Tibial nerve (tissue), 4 donors: ENCODE measurements around the gene LRRC3. TPM values are rescaled to one million over a fixed set of nuclear protein-coding genes. Genes with fewer than 3 reads are reported as not detected.

Experiments
- DNase-seq, 2 donors: peaks; one replicate each; pipeline ENCODE4 v3.0.0-alpha.2; 2019; ENCODE audit warnings: low spot score in 2 of 2
- H3K27ac ChIP-seq, 4 donors: fragments of 200-600 bp; sonication (generic) in 3 of 4; one replicate each; pipeline ENCODE4 v1.5.1; 2017 to 2019; ENCODE audit warnings: mild to moderate bottlenecking in 1 of 4
- H3K27me3 ChIP-seq, 2 donors: fragments of 200-600 bp; sonication (generic) in 1 of 2; one replicate each; pipeline versions ENCODE4 v1.5.1 to v1.6.0; 2017 to 2019
- H3K36me3 ChIP-seq, 3 donors: fragments of 200-600 bp; sonication (generic); one replicate each; pipeline ENCODE4 v1.5.1; 2018 to 2019
- H3K4me1 ChIP-seq, 4 donors: fragments of 200-600 bp; sonication (generic) in 3 of 4; one replicate each; pipeline ENCODE4 v1.5.1; 2017 to 2019
- H3K4me3 ChIP-seq, 4 donors: fragments of 200-600 bp; sonication (generic) in 3 of 4; one replicate each; pipeline ENCODE4 v1.5.1; 2017 to 2019; ENCODE audit warnings: mild to moderate bottlenecking in 1 of 4, moderate library complexity in 1 of 4
- H3K9me3 ChIP-seq, 4 donors: fragments of 200-600 bp; sonication (generic) in 3 of 4; one replicate each; pipeline ENCODE4 v1.5.1; 2017 to 2019
- EP300 ChIP-seq, 2 donors: sonication (generic); formaldehyde crosslinking; IDR thresholded peaks; one replicate each; pipeline ENCODE4 v1.6.1; 2017; ENCODE audit warnings: antibody characterized with exemption in 2 of 2, mild to moderate bottlenecking in 1 of 2
- POLR2A ChIP-seq, 2 donors: fragments of 450-650 bp; IDR thresholded peaks; one replicate each; pipeline ENCODE4 v1.6.1; 2017; ENCODE audit warnings: antibody characterized with exemption in 2 of 2, mild to moderate bottlenecking in 2 of 2, moderate library complexity in 2 of 2
- WGBS, 2 donors: methylation state at CpG; one replicate each; pipeline ENCODE4 v1.1.5; 2018; 5-methylcytosine and 5-hydroxymethylcytosine counted together
- total RNA-seq, 4 donors: library from RNA; depleted of rRNA; stranded (reverse); fragments of >200 nt; gene quantifications; one replicate each; pipeline ENCODE4 v1.1.0, GENCODE V29; 2016
- TF ChIP-seq, protein P1 (sequence below), 5 experiments: fragments of 200-600 bp in 3 of 5; fragments of 450-650 bp in 2 of 5; sonication (generic) in 3 of 5; IDR thresholded peaks; one replicate each; pipeline ENCODE4 v1.5.1; 2016 to 2019; ENCODE audit warnings: antibody characterized with exemption in 5 of 5, mild to moderate bottlenecking in 3 of 5, moderate library complexity in 2 of 5

The LRRC3 gene
- total RNA-seq, 4 donors from 2014 or later, result 2.0 to 8.0 (median 3.8) TPM

DNA sequence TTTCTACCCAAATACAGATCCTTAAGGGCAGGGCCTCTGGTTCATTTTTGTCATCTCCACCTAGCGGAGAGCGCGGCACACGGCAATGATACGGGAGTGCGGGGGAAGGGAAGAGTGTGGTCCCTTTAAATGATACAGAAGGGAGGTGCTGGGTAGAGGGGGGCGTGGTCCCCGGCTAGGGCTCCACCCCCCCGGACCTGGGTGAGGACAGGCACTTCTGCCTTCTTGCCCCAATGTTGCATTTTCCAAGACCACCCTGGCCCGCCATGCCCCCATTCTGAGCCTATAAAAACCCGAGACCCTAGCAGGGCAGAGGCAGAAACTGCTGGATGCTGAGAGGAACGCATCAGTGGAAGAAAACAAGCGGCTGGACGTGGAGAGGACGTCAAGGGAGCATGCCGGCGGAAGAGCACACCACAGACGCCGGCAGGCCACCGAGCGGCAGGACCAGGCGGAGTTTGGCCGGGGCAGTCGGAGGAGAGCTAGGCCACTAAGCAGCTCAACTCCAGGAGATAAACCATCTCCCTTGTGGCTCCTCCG lies 30.0 kb downstream of the LRRC3 start:
- Histone ChIP-seq H3K27me3 (no peaks in the 10 kb centered on the region), H3K36me3 (no peaks in the 10 kb centered on the region), H3K4me1 (no peaks in the 10 kb centered on the region), H3K4me3 (peak overlapping the region in 1 of 4 donors; percentile 27), H3K27ac (no peak overlapping the region), H3K9me3 (peaks cover 0 to 5% (median 0%) of the 10 kb centered on the region in 4 donors)
- 68 to 76% methylated on average over 25 of the region's 25 CpGs for WGBS, 2 donors
- DNase-seq, result peak in 1 of 2 donors; percentile 17
- TF ChIP-seq POLR2A (IDR thresholded peaks at IDR 0.05) (no peak), EP300 (IDR thresholded peaks at IDR 0.05) (no peak)
- TF ChIP-seq, protein P1, sequence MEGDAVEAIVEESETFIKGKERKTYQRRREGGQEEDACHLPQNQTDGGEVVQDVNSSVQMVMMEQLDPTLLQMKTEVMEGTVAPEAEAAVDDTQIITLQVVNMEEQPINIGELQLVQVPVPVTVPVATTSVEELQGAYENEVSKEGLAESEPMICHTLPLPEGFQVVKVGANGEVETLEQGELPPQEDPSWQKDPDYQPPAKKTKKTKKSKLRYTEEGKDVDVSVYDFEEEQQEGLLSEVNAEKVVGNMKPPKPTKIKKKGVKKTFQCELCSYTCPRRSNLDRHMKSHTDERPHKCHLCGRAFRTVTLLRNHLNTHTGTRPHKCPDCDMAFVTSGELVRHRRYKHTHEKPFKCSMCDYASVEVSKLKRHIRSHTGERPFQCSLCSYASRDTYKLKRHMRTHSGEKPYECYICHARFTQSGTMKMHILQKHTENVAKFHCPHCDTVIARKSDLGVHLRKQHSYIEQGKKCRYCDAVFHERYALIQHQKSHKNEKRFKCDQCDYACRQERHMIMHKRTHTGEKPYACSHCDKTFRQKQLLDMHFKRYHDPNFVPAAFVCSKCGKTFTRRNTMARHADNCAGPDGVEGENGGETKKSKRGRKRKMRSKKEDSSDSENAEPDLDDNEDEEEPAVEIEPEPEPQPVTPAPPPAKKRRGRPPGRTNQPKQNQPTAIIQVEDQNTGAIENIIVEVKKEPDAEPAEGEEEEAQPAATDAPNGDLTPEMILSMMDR (IDR thresholded peaks at IDR 0.05), result peak in 1 of 5 experiments; percentile 12

DNA sequence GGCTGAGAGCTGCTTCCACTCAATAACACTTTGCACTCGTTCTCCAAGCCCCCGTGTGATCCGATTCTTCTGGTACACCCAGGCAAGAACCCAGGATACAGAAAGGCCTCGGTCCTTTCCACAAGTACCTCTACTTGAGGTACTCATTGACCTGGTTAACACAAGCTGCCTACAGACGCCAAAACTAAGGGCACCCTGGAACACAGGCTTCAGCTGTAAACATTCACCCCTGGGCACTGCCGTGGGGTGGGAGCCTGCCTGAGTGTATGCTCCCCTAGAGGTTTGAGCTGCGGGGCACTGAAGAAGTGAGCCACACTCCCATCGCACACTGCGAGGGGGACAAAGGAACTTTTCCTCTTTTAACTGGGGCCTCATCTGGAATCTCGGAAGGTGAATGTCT lies 30.5 kb downstream of the LRRC3 start:
- WGBS, 2 donors, result 69 to 85% methylated on average over 10 of the region's 10 CpGs
- TF ChIP-seq POLR2A (IDR thresholded peaks at IDR 0.05) (no peak), EP300 (IDR thresholded peaks at IDR 0.05) (no peak)
- TF ChIP-seq, protein P1 (IDR thresholded peaks at IDR 0.05), result no peak
- Histone ChIP-seq H3K27me3 (no peaks in the 10 kb centered on the region), H3K9me3 (peaks cover 0 to 8% (median 0%) of the 10 kb centered on the region in 4 donors), H3K4me1 (no peaks in the 10 kb centered on the region), H3K4me3 (peak overlapping the region in 1 of 4 donors; percentile 27), H3K36me3 (no peaks in the 10 kb centered on the region), H3K27ac (no peak overlapping the region)
- no peak for DNase-seq

DNA sequence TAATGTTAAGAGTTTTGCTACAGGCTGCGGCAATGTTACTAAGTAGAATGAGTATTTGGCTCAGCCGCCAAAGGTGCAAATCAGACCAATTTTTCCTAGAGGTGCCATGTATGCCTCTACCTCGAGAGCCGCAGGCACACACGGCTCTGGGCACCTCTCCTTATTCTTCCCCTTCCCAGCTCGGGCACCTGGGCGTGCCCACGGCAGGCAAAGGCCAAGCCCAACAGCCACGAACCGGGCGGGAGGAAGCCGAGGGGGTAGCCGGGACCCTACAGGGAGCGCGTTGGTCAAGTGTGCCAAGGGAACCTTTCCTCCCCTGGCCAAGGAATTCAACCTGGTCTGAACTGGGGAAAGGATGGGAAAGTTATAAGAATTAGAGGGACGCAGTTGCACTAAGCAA lies 31.0 kb downstream of the LRRC3 start:
- TF ChIP-seq POLR2A (IDR thresholded peaks at IDR 0.05), result no peak
- TF ChIP-seq, protein P1 (IDR thresholded peaks at IDR 0.05), result no peak
- TF ChIP-seq EP300 (IDR thresholded peaks at IDR 0.05), result no peak
- 83 to 88% methylated on average over 16 of the region's 16 CpGs for WGBS, 2 donors
- no peak overlapping the region for H3K27ac ChIP-seq
- no peaks in the 10 kb centered on the region for H3K27me3 ChIP-seq
- H3K9me3 ChIP-seq, result peaks cover 0 to 8% (median 0%) of the 10 kb centered on the region in 4 donors
- H3K36me3 ChIP-seq, result no peaks in the 10 kb centered on the region
- peak overlapping the region in 1 of 4 donors; percentile 27 for H3K4me3 ChIP-seq
- H3K4me1 ChIP-seq, result no peaks in the 10 kb centered on the region
- DNase-seq, result no peak

DNA sequence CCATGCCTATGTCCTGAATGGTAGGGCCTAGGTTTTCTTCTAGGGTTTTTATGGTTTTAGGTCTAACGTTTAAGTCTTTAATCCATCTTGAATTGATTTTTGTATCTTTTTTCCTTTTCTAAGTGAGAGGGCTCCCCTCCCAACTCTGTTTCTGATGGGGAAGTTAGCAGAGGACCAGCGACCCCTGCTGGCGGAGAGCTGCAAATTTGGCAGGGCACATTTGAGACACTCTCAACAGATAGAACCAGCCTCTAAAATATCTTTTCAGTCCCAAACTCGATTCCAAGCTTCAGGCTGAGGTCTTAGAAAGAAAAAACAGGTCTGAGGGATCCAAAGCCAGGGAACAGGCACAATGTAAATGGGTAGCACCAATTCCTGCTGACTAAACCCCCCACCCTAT lies 32.5 kb downstream of the LRRC3 start:
- Histone ChIP-seq H3K4me1 (no peaks in the 10 kb centered on the region), H3K27ac (no peak overlapping the region), H3K9me3 (peaks cover 0 to 19% (median 2%) of the 10 kb centered on the region in 4 donors), H3K36me3 (no peaks in the 10 kb centered on the region), H3K4me3 (no peak overlapping the region), H3K27me3 (no peaks in the 10 kb centered on the region)
- no peak for TF ChIP-seq POLR2A (IDR thresholded peaks at IDR 0.05)
- TF ChIP-seq, protein P1 (IDR thresholded peaks at IDR 0.05), result peak in 1 of 5 experiments; percentile 12
- 24 to 34% methylated on average over 4 of the region's 4 CpGs for WGBS, 2 donors
- no peak for DNase-seq

DNA sequence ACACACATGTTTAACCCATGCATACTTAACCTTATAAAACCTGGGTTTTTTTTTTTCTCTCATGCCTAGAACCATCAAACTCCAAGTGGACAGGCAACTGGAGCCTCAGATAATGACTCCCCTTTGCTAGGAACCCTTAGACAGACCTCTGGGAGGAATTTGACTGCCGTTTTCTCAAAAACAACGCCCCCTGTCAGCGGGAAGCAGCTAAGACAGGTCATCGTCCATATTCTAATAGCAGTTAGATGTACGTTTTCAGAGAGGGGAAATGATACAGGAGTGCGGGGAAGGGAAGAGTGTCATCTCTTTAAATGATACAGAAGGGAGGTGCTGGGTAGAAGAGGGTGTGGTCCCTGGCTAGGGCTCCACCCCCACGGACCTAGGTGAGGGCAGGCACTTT lies 34.7 kb downstream of the LRRC3 start:
- H3K27ac ChIP-seq, result no peak overlapping the region
- H3K36me3 ChIP-seq, result no peaks in the 10 kb centered on the region
- H3K4me1 ChIP-seq, result no peaks in the 10 kb centered on the region
- 32 to 33% methylated on average over 7 of the region's 7 CpGs for WGBS, 2 donors
- no peak overlapping the region for H3K4me3 ChIP-seq
- peaks cover 0 to 37% (median 2%) of the 10 kb centered on the region in 4 donors for H3K9me3 ChIP-seq
- H3K27me3 ChIP-seq, result no peaks in the 10 kb centered on the region
- TF ChIP-seq EP300 (IDR thresholded peaks at IDR 0.05), result no peak
- no peak for TF ChIP-seq POLR2A (IDR thresholded peaks at IDR 0.05)
- TF ChIP-seq, protein P1 (IDR thresholded peaks at IDR 0.05), result no peak
- DNase-seq, result no peak
